Loucy (cell line): ENCODE results near the gene PIPOX.

Source experiments
- CTCF ChIP-seq: fragments of 200-600 bp; sonication (generic); conservative IDR thresholded peaks from 2 replicates; pipeline ENCODE4 v1.5.1; 2014; ENCODE audit warnings: mild to moderate bottlenecking, antibody characterized with exemption, low read length
- EZH2phosphoT487 ChIP-seq: fragments of 200-600 bp; IDR thresholded peaks from 2 replicates; pipeline ENCODE4 v1.6.1; 2018; ENCODE audit warnings: antibody characterized with exemption, mild to moderate bottlenecking, moderate library complexity, borderline replicate concordance

- no peak for TF ChIP-seq CTCF
- no peak for TF ChIP-seq EZH2phosphoT487
These were observed 26.6 kb downstream of the PIPOX start for GRCh38 chr17:29069526-29070041.
